HFFc6 (cell line): ENCODE results near the gene LTBP2. TPM values are rescaled to one million over a fixed set of nuclear protein-coding genes. Genes with fewer than 3 reads are reported as not detected.

Experiments used
- DNase-seq: peaks from one replicate; pipeline ENCODE4 v3.0.0-alpha.2; 2018
- H3K27ac Mint-ChIP-seq: 2 replicates; pipeline ENCODE4 v1.8.0; 2020; ENCODE audit warnings: mild to moderate bottlenecking, mixed read lengths
- H3K27me3 Mint-ChIP-seq: 2 replicates; pipeline ENCODE4 v1.8.0; 2021; ENCODE audit warnings: mild to moderate bottlenecking, moderate library complexity, mixed read lengths; ENCODE audit not compliant: insufficient read depth
- H3K36me3 Mint-ChIP-seq: 2 replicates; pipeline ENCODE4 v1.8.0; 2021; ENCODE audit warnings: low read depth, mixed read lengths
- H3K4me1 Mint-ChIP-seq: 2 replicates; pipeline ENCODE4 v1.8.0; 2020; ENCODE audit warnings: low read depth, mixed read lengths
- H3K4me3 Mint-ChIP-seq: 2 replicates; pipeline ENCODE4 v1.8.0; 2020; ENCODE audit warnings: mild to moderate bottlenecking, moderate library complexity, mixed read lengths
- H3K9me3 Mint-ChIP-seq: 2 replicates; pipeline ENCODE4 v1.8.0; 2020; ENCODE audit warnings: mild to moderate bottlenecking, mixed read lengths
- CTCF ChIP-seq: fragments of 200-600 bp; sonication (generic); IDR thresholded peaks from 2 replicates; pipeline ENCODE4 v1.5.0; 2021; ENCODE audit warnings: antibody characterized with exemption, mild to moderate bottlenecking
- long read RNA-seq: library from polyadenylated mRNA; unstranded; transcript quantifications from one replicate; pipeline ENCODE4 v2.0.0, GENCODE V29; 2019
- total RNA-seq, 6 experiments: library from RNA; stranded (reverse); fragmentation: NEBNext Ultra II Directional; extraction: Animal tissue kit (Norgen Biotek cat#: 25700); gene quantifications; 2 replicates in 1 of 6; 3 replicates in 5 of 6; pipeline ENCODE4 v1.2.3, GENCODE V29; 2021

LTBP2 gene
- total RNA-seq, result 100 to 1,000 TPM; 109 to 165 (median 120) TPM
- long read RNA-seq, partial matches to known transcripts, result 13 of 31 reads
- long read RNA-seq, other reads (novel, unspliced or antisense), result 16 of 31 reads

- Mint-ChIP-seq H3K9me3 (no peaks in the 10 kb centered on the region), H3K4me1 (peaks cover 70% of the 10 kb centered on the region), H3K4me3 (peak within 1 kb of the TSS; percentile 87), H3K27ac (peak within 1 kb of the TSS; percentile 66), H3K36me3 (peaks cover 5% of the 10 kb centered on the region; the same call in 1 of the 2 replicates), H3K27me3 (no peaks in the 10 kb centered on the region)
- no peak for DNase-seq
- TF ChIP-seq CTCF, result no peak
Observed at GRCh38 chr14:74611650-74612349, at the start of gene LTBP2. LTBP2 (minus strand) TSS chr14:74612237; CDS start chr14:74611944, 293 bp downstream.

DNA sequence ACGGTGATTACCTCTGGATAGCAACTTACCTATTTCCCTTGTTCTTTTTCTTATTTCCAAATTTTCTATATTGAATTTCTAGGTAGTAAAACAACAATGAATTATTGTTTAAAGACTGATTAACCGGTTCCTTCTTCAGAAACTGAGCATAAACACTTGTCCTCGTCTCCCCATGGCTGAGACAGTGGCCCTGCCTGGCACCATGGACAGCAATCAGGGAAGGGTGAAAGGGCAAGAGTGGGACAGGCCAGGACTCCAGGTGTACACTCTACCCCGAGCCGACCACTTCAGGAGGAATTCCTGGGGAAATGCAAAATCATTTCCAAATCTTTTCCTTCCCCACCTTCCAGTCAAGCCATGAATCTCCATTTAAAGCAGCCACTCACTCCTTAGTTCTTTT is 48.8 kb upstream of the LTBP2 start:
- H3K4me1 Mint-ChIP-seq, result peaks cover 80% of the 10 kb centered on the region

GRCh38 chr14:74660167-74660566 is 48.1 kb upstream of the LTBP2 start:
- no peak for TF ChIP-seq CTCF
- peak overlapping the region; percentile 88 for H3K27ac Mint-ChIP-seq
- no peak for DNase-seq
- H3K36me3 Mint-ChIP-seq, result peaks cover 70% of the 10 kb centered on the region
- peaks cover 80% of the 10 kb centered on the region for H3K4me1 Mint-ChIP-seq
- no peak overlapping the region for H3K4me3 Mint-ChIP-seq
- peaks cover 2% of the 10 kb centered on the region for H3K27me3 Mint-ChIP-seq
- peaks cover 5% of the 10 kb centered on the region; the same call in 1 of the 2 replicates for H3K9me3 Mint-ChIP-seq

More for the DNA sequence above, 48.8 kb upstream of the LTBP2 start:
- H3K27me3 Mint-ChIP-seq, result peaks cover 2% of the 10 kb centered on the region
- H3K9me3 Mint-ChIP-seq, result peaks cover 5% of the 10 kb centered on the region; the same call in 1 of the 2 replicates
- no peak for DNase-seq
- peak overlapping the region; percentile 38; the same call in 1 of the 2 replicates for H3K27ac Mint-ChIP-seq
- H3K36me3 Mint-ChIP-seq, result peaks cover 76% of the 10 kb centered on the region
- no peak overlapping the region for H3K4me3 Mint-ChIP-seq
- TF ChIP-seq CTCF, result no peak

GRCh38 chr14:74658535-74659131 is 46.6 kb upstream of the LTBP2 start:
- Mint-ChIP-seq H3K4me1 (peaks cover 82% of the 10 kb centered on the region), H3K27ac (peak overlapping the region; percentile 88)

DNA sequence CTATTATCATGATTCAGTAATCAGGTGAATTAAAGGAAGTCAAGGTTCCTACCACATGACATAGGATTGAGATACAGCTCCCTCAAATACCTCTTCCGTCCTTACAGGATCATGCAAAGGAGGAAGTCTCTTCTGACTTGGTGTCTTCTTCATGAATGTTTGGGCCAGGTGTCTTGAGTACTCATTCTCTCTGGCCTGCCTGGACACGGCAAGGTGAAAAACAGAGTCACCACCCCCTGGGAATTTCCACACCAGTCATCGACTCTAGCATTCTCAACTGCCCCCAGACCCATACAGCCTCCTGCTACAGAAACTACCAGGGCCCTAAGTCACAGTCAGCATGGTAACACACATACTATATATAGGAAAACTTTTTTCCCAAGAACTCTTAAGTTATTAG is 44.9 kb upstream of the LTBP2 start:
- peaks cover 85% of the 10 kb centered on the region for H3K4me1 Mint-ChIP-seq
- peaks cover 60% of the 10 kb centered on the region for H3K36me3 Mint-ChIP-seq

More at GRCh38 chr14:74658535-74659131, 46.6 kb upstream of the LTBP2 start:
- Mint-ChIP-seq H3K9me3 (peaks cover 5% of the 10 kb centered on the region; the same call in 1 of the 2 replicates), H3K36me3 (peaks cover 72% of the 10 kb centered on the region), H3K4me3 (peak overlapping the region; percentile 46), H3K27me3 (peaks cover 2% of the 10 kb centered on the region)
- peak; percentile 74 for DNase-seq
- no peak for TF ChIP-seq CTCF

More for the DNA sequence above, 44.9 kb upstream of the LTBP2 start:
- no peak for DNase-seq
- Mint-ChIP-seq H3K9me3 (peaks cover 5% of the 10 kb centered on the region; the same call in 1 of the 2 replicates), H3K4me3 (no peak overlapping the region), H3K27me3 (peaks cover 2% of the 10 kb centered on the region), H3K27ac (peak overlapping the region; percentile 88)
- TF ChIP-seq CTCF, result no peak
